NCI-H2107 treated with DMSO at 0.1 percent for 48 hours (cell line): ENCODE measurements around the gene POP7.
"Not testable (repeated sequence)": the region's sequence is repeated elsewhere in the genome, so short reads cannot be mapped to it uniquely, and the experiment has no call there.

Experiments used
- DNase-seq: peaks from one replicate; lab custom pipeline; 2025; ENCODE audit not compliant: unreplicated experiment; lab: John Stamatoyannopoulos, UW

The POP7 gene

GRCh38 chr7:100705753-100706671 lies at the start of gene POP7:
TSS of gene POP7 (plus strand) at chr7:100706121. CDS start at chr7:100706831, 710 bp downstream.
- peak; percentile 96 for DNase-seq

GRCh38 chr7:100662194-100662776 lies 43.6 kb upstream of the POP7 start:
- not testable (repeated sequence) for DNase-seq

GRCh38 chr7:100665168-100665726 lies 40.7 kb upstream of the POP7 start:
- DNase-seq: no peak

GRCh38 chr7:100667331-100668068 lies 38.4 kb upstream of the POP7 start:
- no peak for DNase-seq

GRCh38 chr7:100668069-100668449 lies 37.9 kb upstream of the POP7 start:
- DNase-seq: no peak

- not testable (repeated sequence) for DNase-seq
Observed at GRCh38 chr7:100669106-100669505, 36.8 kb upstream of the POP7 start.

GRCh38 chr7:100670074-100670473 lies 35.8 kb upstream of the POP7 start:
- no peak for DNase-seq

- DNase-seq: no peak
Observed at GRCh38 chr7:100671353-100672327, 34.3 kb upstream of the POP7 start.

GRCh38 chr7:100673302-100673941 lies 32.5 kb upstream of the POP7 start, which contains the start of gene GNB2:
TSS of gene GNB2 (plus strand) at chr7:100673740. CDS start at chr7:100676266, 2,526 bp downstream.
- peak; percentile 95 for DNase-seq

- no peak for DNase-seq
Observed at GRCh38 chr7:100673942-100674410, 31.9 kb upstream of the POP7 start.

- no peak for DNase-seq
Observed at GRCh38 chr7:100674411-100675104, 31.4 kb upstream of the POP7 start.

- no peak for DNase-seq
Observed at GRCh38 chr7:100675105-100675451, 30.8 kb upstream of the POP7 start.

- DNase-seq: peak; percentile 21
Observed at GRCh38 chr7:100675581-100676350, 30.2 kb upstream of the POP7 start.

GRCh38 chr7:100676501-100677306 lies 29.2 kb upstream of the POP7 start:
- no peak for DNase-seq

- no peak for DNase-seq
Observed at GRCh38 chr7:100677308-100678267, 28.3 kb upstream of the POP7 start.

- DNase-seq: no peak
Observed at GRCh38 chr7:100678291-100678984, 27.5 kb upstream of the POP7 start.
